8988T (cell line): Measurements from ENCODE around the gene TSPAN11.

Experiments
- DNase-seq: peaks from one replicate; pipeline ENCODE4 v3.0.0; 2011

TSPAN11 gene

DNA sequence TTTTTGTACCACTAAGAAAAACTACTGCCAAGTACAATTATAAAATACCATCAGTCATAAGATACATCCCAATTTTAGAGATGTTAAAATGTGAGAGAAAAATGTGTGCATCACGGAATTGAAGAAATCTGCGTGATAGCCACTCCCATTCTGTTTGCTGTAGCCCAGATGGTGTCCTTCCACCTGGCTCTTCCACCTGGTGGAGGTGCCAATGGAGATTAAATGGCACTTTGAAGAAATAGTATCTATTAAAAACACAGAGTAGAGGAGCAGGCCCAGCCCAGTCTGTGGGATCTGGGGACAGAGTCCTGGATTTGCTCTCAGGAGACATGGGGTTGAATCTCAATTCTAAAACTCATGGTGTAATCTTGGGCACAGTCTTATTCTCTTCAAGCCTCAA is 35.5 kb downstream of the TSPAN11 start:
- DNase-seq, result no peak

- DNase-seq, result no peak
Observed at GRCh38 chr12:30963709-30964564, 37.4 kb downstream of the TSPAN11 start.

DNA sequence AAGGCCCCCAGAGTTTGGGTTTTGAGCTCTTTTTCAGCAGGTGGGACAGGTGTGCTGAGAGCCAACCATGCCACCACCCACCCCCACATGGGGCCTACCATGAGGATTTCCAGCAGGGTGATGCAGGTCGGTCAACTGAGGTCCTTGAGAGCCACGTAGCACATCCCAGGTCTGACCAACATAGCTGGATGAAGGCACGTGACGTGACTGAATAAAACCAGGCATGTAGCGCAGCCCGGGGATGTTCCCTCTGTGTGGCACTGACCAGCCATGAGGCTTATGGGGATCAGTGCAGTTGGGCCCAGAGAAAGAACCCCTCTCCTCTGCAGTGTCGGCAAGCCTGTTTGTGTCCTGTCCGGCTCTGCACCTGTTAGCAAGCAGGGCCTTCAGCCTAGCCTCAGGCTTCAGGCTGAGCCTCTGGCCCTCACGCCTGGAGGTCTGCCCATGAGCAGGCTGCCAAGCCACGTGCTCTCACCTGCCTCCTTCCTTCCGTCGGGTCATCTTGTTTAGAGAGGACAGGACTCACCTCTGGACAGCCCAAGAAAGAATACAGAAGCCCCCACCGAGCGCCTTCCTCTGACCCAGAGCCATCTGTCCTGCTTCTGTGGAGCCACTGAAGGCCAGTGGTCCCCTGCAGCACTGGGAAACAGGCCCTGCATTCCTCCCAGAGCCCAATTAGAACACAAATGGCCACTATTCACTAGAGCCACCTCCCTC is 38.5 kb downstream of the TSPAN11 start:
- no peak for DNase-seq

DNA sequence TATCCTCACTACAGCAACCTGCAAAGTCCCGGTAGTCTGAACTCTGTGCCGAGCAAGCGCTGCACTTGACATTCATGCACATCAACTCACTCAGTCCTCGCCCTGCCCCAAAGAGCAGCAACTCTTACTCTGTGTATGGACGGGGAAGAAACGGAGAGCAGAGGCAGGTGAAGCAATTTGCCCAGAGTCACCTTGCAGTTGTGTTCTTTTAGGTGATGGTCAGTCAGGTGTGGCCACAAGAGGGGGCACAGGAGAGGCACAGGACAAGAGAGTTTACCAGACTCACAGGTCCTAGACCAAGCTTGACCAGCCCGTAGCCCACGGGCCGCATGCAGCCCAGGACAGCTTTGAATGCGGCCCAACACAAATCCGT is 39.1 kb downstream of the TSPAN11 start:
- no peak for DNase-seq

DNA sequence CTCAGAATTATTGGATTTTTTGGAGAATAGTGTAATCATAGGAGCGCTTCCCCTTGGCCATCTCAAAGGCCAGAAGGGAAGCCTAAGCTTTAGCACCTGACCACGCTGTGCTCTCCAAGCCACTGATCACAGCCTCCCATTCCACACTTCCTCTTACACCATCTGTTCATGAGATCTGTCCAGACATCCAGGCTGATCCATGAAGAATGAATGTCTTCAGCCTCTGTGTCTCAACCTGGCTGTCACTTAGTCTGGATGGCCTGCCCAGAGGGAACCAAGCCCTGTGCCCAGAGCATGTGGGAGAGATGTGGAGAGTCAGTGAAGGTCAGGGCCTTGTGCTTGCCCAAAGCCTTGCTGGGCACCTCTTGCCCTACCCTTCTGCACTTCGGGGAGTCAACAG is 40.5 kb downstream of the TSPAN11 start:
- DNase-seq, result no peak

GRCh38 chr12:30968211-30968610 is 41.7 kb downstream of the TSPAN11 start:
- no peak for DNase-seq

GRCh38 chr12:30969006-30969405 is 42.5 kb downstream of the TSPAN11 start:
- DNase-seq, result no peak

- no peak for DNase-seq
Observed at GRCh38 chr12:30969606-30970395, 43.3 kb downstream of the TSPAN11 start.

- no peak for DNase-seq
Observed at GRCh38 chr12:30970559-30971197, 44.1 kb downstream of the TSPAN11 start.

DNA sequence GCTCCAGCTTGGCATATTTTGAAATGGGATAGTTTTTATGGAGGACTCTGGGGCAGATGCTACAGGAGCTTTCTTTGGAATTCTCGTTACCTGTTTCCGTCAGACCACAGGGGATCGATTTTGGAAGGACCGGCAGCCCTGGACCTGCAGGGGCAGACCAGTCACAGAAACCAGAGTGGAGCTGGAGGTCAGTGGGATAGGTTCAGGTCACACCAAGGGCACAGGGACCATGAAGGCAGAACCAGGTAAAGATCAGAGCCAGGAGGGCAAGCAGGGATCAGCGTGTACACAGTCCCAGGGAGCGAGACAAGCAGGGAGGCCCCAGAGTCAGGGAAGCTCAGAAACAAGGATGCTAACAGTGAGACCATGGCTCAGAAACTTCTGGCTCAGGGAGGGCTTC is 45.5 kb downstream of the TSPAN11 start:
- no peak for DNase-seq

DNA sequence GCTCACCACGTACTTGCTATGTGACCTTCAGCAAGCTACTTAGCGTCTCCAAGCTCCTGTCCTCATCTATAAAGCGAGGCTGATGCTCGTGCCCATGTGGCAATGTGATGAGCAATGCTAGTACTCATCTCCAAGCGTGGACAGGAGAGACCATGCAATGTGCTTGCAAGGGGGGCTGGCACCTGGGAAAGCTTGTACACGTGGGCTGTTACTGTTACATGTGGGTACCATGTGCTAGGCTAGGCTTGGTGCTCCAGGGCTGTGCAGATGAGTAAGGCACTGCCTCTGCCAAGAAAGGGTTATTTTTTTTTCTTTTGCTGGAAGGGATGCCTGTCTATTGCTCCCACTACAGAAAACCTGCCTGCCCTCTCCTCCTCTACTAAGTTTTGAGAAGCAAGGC is 46.6 kb downstream of the TSPAN11 start:
- no peak for DNase-seq

GRCh38 chr12:30973830-30974229 is 47.3 kb downstream of the TSPAN11 start:
- no peak for DNase-seq

GRCh38 chr12:30974746-30975500 is 48.4 kb downstream of the TSPAN11 start:
- DNase-seq, result no peak

GRCh38 chr12:30975581-30975980 is 49.0 kb downstream of the TSPAN11 start:
- no peak for DNase-seq

DNA sequence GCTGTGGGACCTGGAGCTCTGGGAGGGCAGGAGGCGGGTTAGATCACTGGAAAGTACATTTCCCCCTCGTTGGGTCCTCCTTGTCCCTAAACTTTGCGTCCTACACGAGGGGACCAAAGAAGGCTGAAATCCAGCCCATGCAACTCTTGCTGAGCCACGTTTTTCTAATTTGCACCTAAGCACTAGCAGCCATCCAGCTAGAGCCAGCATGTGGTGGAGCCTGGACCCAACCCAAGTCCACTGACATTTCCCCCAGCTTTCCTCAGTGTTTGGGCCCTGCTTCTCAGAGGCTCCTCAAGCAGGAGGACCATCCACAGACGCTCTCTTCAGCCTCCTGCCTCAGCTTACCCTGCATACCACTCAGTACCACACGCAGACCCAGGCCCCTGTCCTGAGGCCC is 49.7 kb downstream of the TSPAN11 start:
- DNase-seq, result no peak

DNA sequence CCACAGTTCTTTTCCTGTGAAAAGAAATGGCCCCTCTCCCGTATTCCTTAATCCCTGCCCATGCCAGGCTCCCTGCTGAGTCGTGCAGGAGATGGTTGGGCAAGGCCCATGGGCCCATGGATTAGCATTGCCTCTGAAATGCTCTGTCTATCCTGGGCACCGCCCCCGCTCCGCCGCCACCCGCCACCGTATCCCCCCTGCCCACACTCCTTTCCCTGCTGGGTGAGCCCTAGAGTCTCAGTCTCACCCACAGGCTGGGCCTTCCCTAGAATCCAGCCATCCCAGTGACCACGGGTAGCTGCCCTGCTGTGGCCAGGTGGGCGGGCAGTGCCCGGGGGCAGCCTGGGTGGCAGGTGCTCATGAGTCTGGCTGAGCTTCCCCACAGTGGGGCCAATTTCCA is 50.6 kb downstream of the TSPAN11 start:
- DNase-seq, result no peak

DNA sequence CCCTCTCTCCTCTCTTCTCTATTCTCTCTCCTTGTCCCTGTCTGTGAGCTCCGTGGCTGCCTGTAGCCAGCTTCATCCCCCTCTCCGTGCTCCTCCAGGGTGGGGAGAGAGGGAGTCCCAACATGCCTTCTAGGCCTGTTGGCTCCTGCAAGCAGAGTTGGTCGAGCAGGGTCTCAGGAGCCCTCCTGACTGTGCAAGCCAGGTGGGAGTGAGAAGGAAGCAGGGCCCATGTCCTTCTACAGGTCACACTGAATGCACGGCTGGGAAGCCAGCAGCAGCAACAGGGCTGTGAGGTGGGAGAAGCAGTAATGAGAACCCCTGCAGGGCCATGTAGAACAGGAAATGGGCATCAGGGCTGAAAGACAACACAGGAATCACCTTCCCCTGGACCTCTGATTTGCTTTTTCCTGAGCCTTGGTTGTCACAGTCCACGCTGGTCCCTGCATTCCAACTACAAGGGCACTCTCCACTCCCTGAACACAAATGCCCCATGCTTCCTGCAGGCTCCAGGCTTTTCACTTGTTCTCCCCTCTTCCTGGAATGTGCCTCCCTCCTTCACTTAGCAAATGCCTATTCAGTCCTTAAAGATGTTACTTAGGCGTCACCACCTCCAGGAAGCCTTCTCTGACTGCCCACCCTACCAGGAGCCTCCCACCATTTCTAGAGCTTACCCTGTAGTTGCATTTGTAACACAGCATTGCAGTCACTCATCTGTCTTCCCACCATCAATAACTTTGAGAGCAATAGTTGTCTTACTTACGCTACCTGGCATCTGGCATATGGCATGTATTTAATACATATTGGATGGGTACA is 51.2 kb downstream of the TSPAN11 start:
- DNase-seq, result no peak

GRCh38 chr12:30978639-30979038 is 52.1 kb downstream of the TSPAN11 start:
- DNase-seq, result no peak

DNA sequence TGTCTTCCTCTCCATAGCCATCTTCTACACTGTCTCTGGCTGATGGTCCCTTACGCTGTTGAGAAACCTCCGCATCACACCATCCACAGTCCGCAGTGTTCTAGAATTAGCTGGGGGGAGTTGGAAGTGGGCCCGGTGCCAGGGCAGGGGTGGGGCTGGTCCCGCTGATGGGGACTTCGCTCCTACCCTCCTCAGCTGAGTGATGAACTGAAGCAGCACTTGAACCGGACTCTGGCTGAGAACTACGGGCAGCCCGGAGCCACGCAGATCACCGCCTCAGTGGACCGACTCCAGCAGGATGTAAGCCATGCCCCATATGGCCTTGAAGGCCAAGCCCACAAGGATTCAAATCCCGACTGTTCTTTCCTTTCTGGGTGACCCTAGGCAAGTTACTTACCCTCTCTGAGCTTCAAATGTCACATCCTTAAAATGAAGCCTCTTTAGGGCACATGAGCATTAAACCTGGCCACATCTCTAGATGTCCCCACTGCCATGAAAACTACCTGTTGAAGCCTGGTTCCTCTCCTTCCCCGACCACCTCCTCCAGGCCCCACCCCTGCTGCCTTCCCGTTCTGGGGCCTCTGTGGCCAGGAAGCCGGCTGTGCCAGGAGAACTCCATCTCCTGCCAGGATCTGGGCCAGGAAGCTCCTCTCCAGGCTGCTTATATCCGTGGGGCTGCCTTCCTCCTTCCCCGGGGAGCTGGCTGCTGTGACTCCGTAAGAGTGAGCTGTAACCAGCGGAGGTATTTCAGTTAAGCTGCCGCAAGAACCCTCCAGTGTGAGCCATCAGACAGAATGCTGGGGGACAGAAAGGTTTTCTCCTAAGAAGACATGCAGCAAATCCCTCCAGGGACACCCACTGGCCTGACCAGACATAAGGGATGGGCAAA is 53.1 kb downstream of the TSPAN11 start:
- DNase-seq, result no peak

GRCh38 chr12:30980955-30981662 is 54.6 kb downstream of the TSPAN11 start:
- no peak for DNase-seq
